IPS-18a (cell line): ENCODE results near the gene WNT2B.

Source experiments
- H3K27ac ChIP-seq: one replicate; pipeline ENCODE4 v1.5.1; 2013; ENCODE audit warnings: low read length
- H3K27me3 ChIP-seq: one replicate; pipeline ENCODE4 v1.6.1; 2013; ENCODE audit warnings: mild to moderate bottlenecking, low read length; ENCODE audit not compliant: control insufficient read depth, insufficient read depth
- H3K36me3 ChIP-seq: one replicate; pipeline ENCODE4 v1.6.1; 2013; ENCODE audit warnings: low read depth, low read length; ENCODE audit not compliant: control insufficient read depth
- H3K4me1 ChIP-seq: one replicate; pipeline ENCODE4 v1.6.1; 2013; ENCODE audit warnings: low read depth, low read length; ENCODE audit not compliant: control insufficient read depth
- H3K4me3 ChIP-seq: one replicate; pipeline ENCODE4 v1.5.1; 2013; ENCODE audit warnings: low read length
- H3K9ac ChIP-seq: one replicate; pipeline ENCODE4 v1.6.1; 2013; ENCODE audit warnings: mild to moderate bottlenecking, low read length, moderate library complexity
- H3K9me3 ChIP-seq: one replicate; pipeline ENCODE4 v1.6.1; 2013; ENCODE audit warnings: low read depth, low read length; ENCODE audit not compliant: control insufficient read depth

Gene WNT2B

DNA sequence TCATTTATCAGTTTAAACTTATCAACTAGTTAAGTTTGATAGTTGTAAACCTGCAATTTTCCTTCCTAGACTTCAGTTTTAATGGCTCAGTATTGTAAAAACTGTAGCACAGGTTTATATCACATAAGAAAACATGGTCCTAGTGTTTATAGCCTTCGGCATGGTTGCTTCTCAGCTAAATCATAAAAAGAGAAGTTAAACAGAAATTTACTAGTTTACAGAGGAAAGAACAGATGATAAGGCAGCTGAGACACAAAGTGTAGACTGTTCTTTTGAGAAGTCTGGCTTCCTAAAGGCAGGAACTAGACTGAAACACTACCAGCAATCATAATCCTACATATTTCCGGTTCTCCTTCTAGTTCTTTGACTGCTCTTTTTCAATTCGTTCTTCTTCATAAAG is 39.8 kb downstream of the WNT2B start:
- H3K27ac ChIP-seq, result no peak overlapping the region
- no peaks in the 10 kb centered on the region for H3K9me3 ChIP-seq
- no peaks in the 10 kb centered on the region for H3K27me3 ChIP-seq
- H3K4me1 ChIP-seq, result no peaks in the 10 kb centered on the region
- peaks cover 7% of the 10 kb centered on the region for H3K36me3 ChIP-seq
- no peak overlapping the region for H3K4me3 ChIP-seq
- H3K9ac ChIP-seq, result no peak overlapping the region

DNA sequence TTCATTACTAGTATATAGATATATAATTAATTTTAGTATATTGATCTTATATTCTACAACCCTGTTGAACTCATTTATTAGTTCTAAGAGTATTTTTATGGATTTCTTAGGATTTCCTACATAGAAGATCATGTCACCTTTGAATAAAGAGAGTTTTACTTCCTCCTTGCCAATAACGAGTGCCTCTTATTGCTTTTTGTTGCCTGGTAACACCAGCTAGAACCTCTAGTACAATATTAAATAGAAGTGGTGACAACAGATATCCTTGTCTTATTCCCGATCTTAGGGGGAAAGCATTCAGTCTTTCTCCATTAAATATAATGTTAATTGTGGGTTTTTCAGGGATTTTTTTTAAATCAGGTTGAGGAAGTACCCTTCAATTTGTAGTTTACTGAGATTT is 40.8 kb downstream of the WNT2B start:
- Histone ChIP-seq H3K4me3 (no peak overlapping the region), H3K9me3 (no peaks in the 10 kb centered on the region), H3K4me1 (no peaks in the 10 kb centered on the region), H3K36me3 (peaks cover 7% of the 10 kb centered on the region), H3K27me3 (no peaks in the 10 kb centered on the region), H3K9ac (no peak overlapping the region), H3K27ac (no peak overlapping the region)

- H3K9ac ChIP-seq, result no peak overlapping the region
- no peaks in the 10 kb centered on the region for H3K4me1 ChIP-seq
- H3K4me3 ChIP-seq, result no peak overlapping the region
- no peaks in the 10 kb centered on the region for H3K27me3 ChIP-seq
- H3K9me3 ChIP-seq, result no peaks in the 10 kb centered on the region
- H3K36me3 ChIP-seq, result no peaks in the 10 kb centered on the region
- H3K27ac ChIP-seq, result no peak overlapping the region
Measured at GRCh38 chr1:112554411-112554810, 45.6 kb downstream of the WNT2B start.

DNA sequence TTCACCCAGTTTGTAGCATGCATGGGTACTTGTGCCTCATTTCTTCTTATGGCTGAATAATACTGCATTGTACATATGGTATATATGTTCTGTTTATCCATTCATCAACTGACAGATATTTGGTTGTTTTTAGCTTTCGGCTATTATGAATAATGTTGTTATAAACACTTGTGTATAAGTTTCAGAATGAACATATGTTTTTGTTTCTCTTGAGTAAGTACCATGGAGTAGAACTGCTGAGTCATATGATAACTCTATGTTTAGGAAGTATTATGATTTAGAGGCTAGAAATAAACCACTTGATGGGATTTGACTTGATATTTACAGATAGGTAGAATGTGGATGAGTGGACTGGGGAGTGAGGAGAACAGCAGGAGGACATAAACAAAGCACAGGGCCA is 48.6 kb downstream of the WNT2B start:
- no peaks in the 10 kb centered on the region for H3K36me3 ChIP-seq
- H3K27ac ChIP-seq, result no peak overlapping the region
- H3K4me1 ChIP-seq, result no peaks in the 10 kb centered on the region
- H3K27me3 ChIP-seq, result no peaks in the 10 kb centered on the region
- no peak overlapping the region for H3K4me3 ChIP-seq
- H3K9ac ChIP-seq, result no peak overlapping the region
- no peaks in the 10 kb centered on the region for H3K9me3 ChIP-seq

DNA sequence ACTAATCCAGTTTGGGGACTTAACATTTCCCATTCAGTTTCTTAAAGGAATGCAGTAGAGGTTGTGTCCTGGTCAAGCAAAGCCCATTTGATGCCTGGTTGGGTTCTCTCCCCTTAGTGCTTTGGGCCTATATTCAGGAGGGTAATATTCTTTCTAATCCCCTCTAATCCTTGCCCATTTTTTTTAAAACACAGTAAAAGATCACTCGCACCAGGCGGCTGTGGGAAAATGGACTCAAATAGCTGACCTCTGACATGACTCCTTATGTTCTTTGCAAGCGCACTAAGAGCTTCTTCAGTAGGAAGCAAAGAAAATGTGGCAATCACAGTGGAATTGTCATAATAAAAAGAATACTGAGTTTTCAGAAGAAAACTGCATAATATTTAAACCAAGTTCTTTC is 49.9 kb downstream of the WNT2B start:
- Histone ChIP-seq H3K9ac (no peak overlapping the region), H3K27me3 (no peaks in the 10 kb centered on the region), H3K27ac (no peak overlapping the region), H3K4me1 (no peaks in the 10 kb centered on the region), H3K36me3 (no peaks in the 10 kb centered on the region), H3K9me3 (no peaks in the 10 kb centered on the region), H3K4me3 (no peak overlapping the region)

- no peaks in the 10 kb centered on the region for H3K4me1 ChIP-seq
- H3K4me3 ChIP-seq, result no peak overlapping the region
- H3K27me3 ChIP-seq, result no peaks in the 10 kb centered on the region
- H3K27ac ChIP-seq, result no peak overlapping the region
- no peaks in the 10 kb centered on the region for H3K36me3 ChIP-seq
- no peak overlapping the region for H3K9ac ChIP-seq
- H3K9me3 ChIP-seq, result no peaks in the 10 kb centered on the region
Measured at GRCh38 chr1:112563341-112563740, 54.6 kb downstream of the WNT2B start.

DNA sequence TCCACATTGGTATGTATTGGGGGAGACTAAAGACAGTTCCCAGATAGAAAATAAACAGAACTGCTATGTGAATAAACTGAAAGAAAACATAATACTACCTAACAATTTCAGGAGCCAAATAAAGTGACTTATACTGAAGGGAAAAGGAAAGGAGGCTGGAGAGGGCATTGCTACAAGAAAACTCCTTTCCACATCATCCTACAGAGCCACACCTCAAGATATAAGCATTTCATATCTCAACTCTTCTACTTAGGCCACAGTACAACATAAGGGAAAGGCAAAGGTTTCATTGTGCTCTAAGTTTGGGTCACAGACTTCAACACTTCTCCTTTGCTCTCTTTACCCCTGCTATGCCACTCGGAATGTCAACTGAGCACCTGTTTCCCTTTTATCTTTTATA is 55.3 kb downstream of the WNT2B start:
- Histone ChIP-seq H3K27me3 (no peaks in the 10 kb centered on the region), H3K27ac (no peak overlapping the region), H3K9me3 (no peaks in the 10 kb centered on the region), H3K36me3 (no peaks in the 10 kb centered on the region), H3K4me1 (no peaks in the 10 kb centered on the region), H3K4me3 (no peak overlapping the region), H3K9ac (no peak overlapping the region)

GRCh38 chr1:112565800-112566199 is 57.0 kb downstream of the WNT2B start:
- H3K4me3 ChIP-seq, result no peak overlapping the region
- no peak overlapping the region for H3K9ac ChIP-seq
- no peaks in the 10 kb centered on the region for H3K27me3 ChIP-seq
- no peak overlapping the region for H3K27ac ChIP-seq
- H3K9me3 ChIP-seq, result no peaks in the 10 kb centered on the region
- peaks cover 3% of the 10 kb centered on the region for H3K36me3 ChIP-seq
- H3K4me1 ChIP-seq, result no peaks in the 10 kb centered on the region

DNA sequence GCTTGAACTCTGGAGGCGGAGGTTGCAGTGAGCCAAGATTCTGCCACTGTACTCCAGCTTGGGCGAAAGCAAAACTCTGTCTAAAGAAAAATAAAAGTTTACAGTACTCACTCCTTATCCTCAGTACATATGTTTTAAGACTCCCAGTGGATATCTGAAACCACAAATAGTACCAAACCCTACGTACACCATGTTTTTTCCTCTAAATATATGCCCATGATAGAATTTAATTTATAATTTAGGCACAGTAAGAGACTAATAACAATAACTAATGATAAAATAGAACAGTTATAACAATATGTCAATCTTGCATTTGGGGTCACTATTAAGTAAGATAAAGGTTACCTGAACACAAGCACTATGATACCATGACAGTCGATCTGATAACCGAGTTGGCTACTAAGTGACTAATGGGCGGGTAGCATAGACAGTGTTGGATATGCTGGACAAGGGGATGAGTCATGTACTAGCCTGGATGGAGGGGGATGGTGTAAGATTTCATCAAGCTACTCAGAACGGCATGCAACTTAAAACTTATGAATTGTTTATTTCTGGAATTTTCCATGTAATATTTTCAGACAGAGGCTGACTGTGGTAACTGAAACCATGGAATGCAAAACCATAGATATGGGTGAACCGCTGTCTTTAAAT is 66.5 kb downstream of the WNT2B start:
- Histone ChIP-seq H3K27ac (no peak overlapping the region), H3K4me3 (no peak overlapping the region), H3K4me1 (no peaks in the 10 kb centered on the region), H3K36me3 (peaks cover 19% of the 10 kb centered on the region), H3K9me3 (no peaks in the 10 kb centered on the region), H3K27me3 (no peaks in the 10 kb centered on the region), H3K9ac (no peak overlapping the region)

DNA sequence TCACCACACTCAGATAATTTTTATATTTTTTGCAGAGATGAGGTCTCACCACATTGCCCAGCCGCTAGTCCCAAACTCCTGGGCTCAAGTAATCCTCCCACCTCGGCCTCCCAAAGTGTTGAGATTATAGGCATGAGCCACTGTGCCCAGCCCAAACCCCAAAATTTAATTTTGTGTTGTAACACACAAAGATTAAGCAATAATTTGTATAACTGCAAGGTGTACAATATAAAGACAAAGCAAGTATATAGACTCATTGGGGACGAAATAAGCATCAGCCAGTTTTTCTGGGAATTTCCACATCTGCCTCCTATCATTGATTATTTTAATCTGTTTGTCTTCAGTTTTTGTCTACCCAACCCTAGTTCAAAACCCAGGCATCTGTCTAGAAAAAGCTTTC is 67.5 kb downstream of the WNT2B start:
- Histone ChIP-seq H3K4me1 (no peaks in the 10 kb centered on the region), H3K9ac (no peak overlapping the region), H3K9me3 (no peaks in the 10 kb centered on the region), H3K27ac (no peak overlapping the region), H3K36me3 (peaks cover 19% of the 10 kb centered on the region), H3K4me3 (no peak overlapping the region), H3K27me3 (no peaks in the 10 kb centered on the region)
